Esophagus (tissue), 2 donors: ENCODE measurements around the gene ATRN. TPM values are rescaled to one million over a fixed set of nuclear protein-coding genes. Genes with fewer than 3 reads are reported as not detected.

Source experiments
- H3K27ac ChIP-seq, 2 donors: one replicate each; pipeline ENCODE4 v1.5.1; 2013; ENCODE audit warnings: low read depth in 2 of 2, mild to moderate bottlenecking in 2 of 2, inconsistent platforms in 1 of 2, low read length in 1 of 2, moderate library complexity in 1 of 2
- H3K27me3 ChIP-seq, 2 donors: one replicate each; pipeline ENCODE4 v1.6.1; 2013; ENCODE audit warnings: low read length in 2 of 2, control low read depth in 1 of 2, mild to moderate bottlenecking in 1 of 2; ENCODE audit not compliant: insufficient read depth in 2 of 2, control insufficient read depth in 1 of 2
- H3K36me3 ChIP-seq, 2 donors: one replicate each; pipeline ENCODE4 v1.6.1; 2013; ENCODE audit warnings: low read length in 1 of 2; ENCODE audit not compliant: control insufficient read depth in 2 of 2, insufficient read depth in 2 of 2
- H3K4me1 ChIP-seq, 2 donors: one replicate each; pipeline ENCODE4 v1.6.1; 2013; ENCODE audit warnings: low read length in 1 of 2; ENCODE audit not compliant: control insufficient read depth in 2 of 2, insufficient read depth in 2 of 2
- H3K4me3 ChIP-seq, 2 donors: one replicate each; pipeline ENCODE4 v1.5.1; 2013; ENCODE audit warnings: low read length in 2 of 2, mild to moderate bottlenecking in 2 of 2, low read depth in 1 of 2, moderate library complexity in 1 of 2
- H3K9me3 ChIP-seq, 2 donors: one replicate each; pipeline ENCODE4 v1.6.1; 2013; ENCODE audit warnings: mild to moderate bottlenecking in 2 of 2, low read depth in 1 of 2, low read length in 1 of 2, moderate library complexity in 1 of 2; ENCODE audit not compliant: control insufficient read depth in 2 of 2, insufficient read depth in 1 of 2
- WGBS, 2 donors: extraction: QIAGEN DNeasy Blood & Tissue Kit; methylation state at CpG; one replicate each; pipeline ENCODE4 v1.1.7; 2013; 5-methylcytosine and 5-hydroxymethylcytosine counted together
- polyA plus RNA-seq, 2 donors: library from polyadenylated mRNA; stranded (reverse); fragments of 200-250 nt; gene quantifications; one replicate each; pipeline ENCODE4 v1.2.3, GENCODE V29; 2013
- donor health status: healthy with polysubstance abuse.
- donor health status: Bipolar disorder and iron deficiency.

ATRN gene
- polyA plus RNA-seq, 2 donors, result 2.4 to 5.1 TPM

DNA sequence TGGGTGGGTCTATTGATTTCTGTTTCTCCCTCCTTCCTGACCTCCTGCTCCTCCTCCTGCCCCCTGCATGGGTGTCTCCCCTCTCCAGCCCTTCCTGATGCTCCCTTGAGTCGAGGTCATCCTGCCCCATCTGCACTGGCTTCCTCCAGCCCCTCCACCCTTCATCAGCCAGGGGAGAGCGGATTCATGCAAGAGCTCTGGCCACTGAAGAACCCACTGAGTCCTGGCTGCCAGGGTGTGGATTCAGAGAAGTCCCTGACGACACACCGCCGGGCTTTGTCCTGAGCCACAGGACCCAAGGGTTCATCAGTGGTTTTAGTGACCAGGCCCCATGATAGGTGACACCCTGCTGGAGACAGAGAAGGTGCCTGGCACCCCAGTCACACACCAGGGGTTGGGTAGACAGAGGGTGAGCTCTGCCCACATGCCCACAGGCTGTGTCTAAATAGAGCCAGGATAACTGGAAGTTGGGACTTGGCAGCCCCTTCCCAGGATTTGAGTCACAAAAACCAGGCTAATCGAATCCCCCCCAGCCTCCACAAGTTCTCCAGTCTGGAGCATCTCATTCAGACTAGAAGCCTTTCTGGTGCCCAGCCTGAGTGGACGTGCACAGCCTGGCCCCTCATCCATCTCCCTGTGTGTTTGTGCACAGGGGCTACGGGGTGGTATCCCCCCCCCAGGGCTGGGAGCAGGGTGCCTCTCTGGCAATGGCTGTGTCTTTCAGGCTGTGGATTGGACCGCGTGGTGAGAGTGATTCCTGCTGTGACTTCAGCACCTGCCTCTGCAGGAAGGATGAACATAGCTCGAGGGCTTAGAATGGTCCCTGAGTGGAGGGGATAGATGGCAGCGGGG is 191.2 kb downstream of the ATRN start:
- Histone ChIP-seq H3K36me3 (no peaks in the 10 kb centered on the region), H3K4me1 (peaks cover 4 to 7% of the 10 kb centered on the region in 2 donors), H3K27ac (no peak overlapping the region), H3K27me3 (peaks cover 7 to 10% of the 10 kb centered on the region in 2 donors), H3K4me3 (no peak overlapping the region), H3K9me3 (no peaks in the 10 kb centered on the region)
- 64 to 65% methylated on average over 12 of the region's 12 CpGs for WGBS, 2 donors

- no peaks in the 10 kb centered on the region for H3K36me3 ChIP-seq
- H3K9me3 ChIP-seq, result no peaks in the 10 kb centered on the region
- no peak within 1 kb of the TSS for H3K4me3 ChIP-seq
- no peak within 1 kb of the TSS for H3K27ac ChIP-seq
- peaks cover 7 to 10% of the 10 kb centered on the region in 2 donors for H3K27me3 ChIP-seq
- WGBS, 2 donors, result 63 to 67% methylated on average over 19 of the region's 19 CpGs
- H3K4me1 ChIP-seq, result peaks cover 4 to 7% of the 10 kb centered on the region in 2 donors
Measured at GRCh38 chr20:3663031-3663701, 192.3 kb downstream of the ATRN start, which contains the start of gene GFRA4. Gene GFRA4, minus strand, starts transcription at chr20:3663399. Its CDS starts 0 bp downstream, at chr20:3663399.

DNA sequence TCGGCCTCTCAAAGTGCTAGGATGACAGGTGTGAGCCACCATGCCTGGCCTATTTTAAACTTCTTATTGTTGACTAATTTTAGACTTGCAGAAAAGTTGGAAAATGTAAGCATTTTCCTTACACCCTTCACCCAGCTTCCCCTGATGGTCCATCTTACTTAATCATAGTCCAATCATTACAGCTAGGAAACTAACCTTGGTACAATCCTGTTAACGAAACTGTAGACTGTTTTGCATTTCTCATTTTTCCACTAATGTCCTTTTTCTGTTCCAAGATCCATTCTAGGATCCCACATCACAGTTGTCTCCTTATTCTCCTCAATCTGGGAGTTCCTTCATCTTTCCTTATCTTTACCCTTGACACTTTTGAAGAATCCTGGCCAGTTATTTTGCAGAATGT is 193.0 kb downstream of the ATRN start:
- Histone ChIP-seq H3K4me3 (no peak overlapping the region), H3K27ac (no peak overlapping the region), H3K4me1 (peaks cover 4% of the 10 kb centered on the region in 2 donors), H3K36me3 (no peaks in the 10 kb centered on the region), H3K9me3 (no peaks in the 10 kb centered on the region), H3K27me3 (peaks cover 7 to 10% of the 10 kb centered on the region in 2 donors)
- 81 to 84% methylated on average over 2 of the region's 2 CpGs for WGBS, 2 donors

DNA sequence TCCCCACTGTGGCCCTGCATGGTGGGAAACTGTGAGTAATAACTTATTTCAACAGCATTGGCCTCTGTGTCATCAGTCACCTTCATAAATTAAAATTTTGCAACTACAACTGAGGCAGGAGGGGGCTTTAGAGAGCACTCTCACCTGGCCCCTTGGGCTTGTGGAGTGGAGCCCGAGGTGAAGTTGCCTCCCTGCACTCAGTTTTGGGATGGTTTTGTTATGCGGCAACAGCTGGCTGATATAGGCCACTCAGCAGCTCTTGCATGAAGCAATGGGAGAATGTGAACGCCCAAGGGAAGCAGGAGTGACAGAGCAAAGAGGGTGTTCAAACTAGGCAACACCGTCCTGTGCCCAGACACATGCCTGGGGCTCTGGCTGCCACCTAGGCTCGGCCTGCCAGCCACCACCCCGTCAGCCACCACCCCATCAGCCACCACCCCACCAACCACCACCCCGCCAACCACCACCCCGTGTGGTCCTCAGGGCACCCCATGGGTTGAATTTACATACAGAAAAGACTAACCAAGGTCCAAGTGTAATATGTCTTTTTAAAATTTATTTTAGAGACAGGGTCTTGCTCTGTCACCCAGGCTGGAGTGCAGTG is 196.7 kb downstream of the ATRN start:
- no peaks in the 10 kb centered on the region for H3K9me3 ChIP-seq
- H3K4me1 ChIP-seq, result peaks cover 0 to 2% of the 10 kb centered on the region in 2 donors
- no peak overlapping the region for H3K4me3 ChIP-seq
- H3K27me3 ChIP-seq, result peaks cover 0 to under 1% of the 10 kb centered on the region in 2 donors
- WGBS, 2 donors, result 85 to 92% methylated on average over 8 of the region's 8 CpGs
- H3K36me3 ChIP-seq, result no peaks in the 10 kb centered on the region
- no peak overlapping the region for H3K27ac ChIP-seq

GRCh38 chr20:3669710-3670367 is 199.0 kb downstream of the ATRN start:
- no peaks in the 10 kb centered on the region for H3K36me3 ChIP-seq
- 72 to 76% methylated on average over 13 of the region's 13 CpGs for WGBS, 2 donors

DNA sequence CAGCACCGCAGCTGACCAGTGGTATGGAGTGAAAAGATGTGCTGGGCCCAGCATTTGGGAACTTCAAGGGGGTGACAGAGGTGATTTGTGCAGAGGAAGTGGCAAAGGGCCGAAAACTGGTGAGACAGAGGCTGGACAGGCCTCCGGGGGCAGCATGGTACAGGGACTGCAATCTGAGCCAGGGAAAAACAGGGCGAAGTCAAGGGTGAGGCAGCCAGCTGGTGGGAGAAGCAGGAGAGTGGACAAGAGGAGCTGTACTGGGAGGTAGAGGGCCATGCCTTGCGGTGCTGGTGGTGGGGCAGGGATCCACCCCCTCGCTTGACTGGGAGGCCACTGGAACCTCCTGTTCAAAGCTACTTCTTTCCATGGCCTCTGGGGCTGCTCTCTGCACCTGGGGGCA is 199.7 kb downstream of the ATRN start:
- Histone ChIP-seq H3K4me1 (peaks cover 0 to 5% of the 10 kb centered on the region in 2 donors), H3K36me3 (no peaks in the 10 kb centered on the region), H3K9me3 (peaks cover 0 to 2% of the 10 kb centered on the region in 2 donors), H3K27ac (no peak overlapping the region), H3K4me3 (no peak overlapping the region), H3K27me3 (peaks cover 0 to 4% of the 10 kb centered on the region in 2 donors)
- 57 to 63% methylated on average over 6 of the region's 6 CpGs for WGBS, 2 donors

More at GRCh38 chr20:3669710-3670367, 199.0 kb downstream of the ATRN start:
- Histone ChIP-seq H3K27ac (no peak overlapping the region), H3K9me3 (peaks cover 0 to 2% of the 10 kb centered on the region in 2 donors), H3K27me3 (peaks cover 0 to 4% of the 10 kb centered on the region in 2 donors), H3K4me3 (no peak overlapping the region), H3K4me1 (peaks cover 0 to 5% of the 10 kb centered on the region in 2 donors)

GRCh38 chr20:3670945-3671344 is 200.1 kb downstream of the ATRN start:
- no peak overlapping the region for H3K4me3 ChIP-seq
- H3K27me3 ChIP-seq, result peaks cover 0 to 4% of the 10 kb centered on the region in 2 donors
- no peaks in the 10 kb centered on the region for H3K36me3 ChIP-seq
- 83 to 85% methylated on average over 10 of the region's 10 CpGs for WGBS, 2 donors
- peaks cover 0 to 2% of the 10 kb centered on the region in 2 donors for H3K9me3 ChIP-seq
- H3K4me1 ChIP-seq, result peaks cover 0 to 5% of the 10 kb centered on the region in 2 donors
- H3K27ac ChIP-seq, result no peak overlapping the region

GRCh38 chr20:3671986-3672546 is 201.2 kb downstream of the ATRN start:
- no peak overlapping the region for H3K27ac ChIP-seq
- WGBS, 2 donors, result 47 to 48% methylated on average over 23 of the region's 23 CpGs
- H3K9me3 ChIP-seq, result peaks cover 0 to 2% of the 10 kb centered on the region in 2 donors
- H3K36me3 ChIP-seq, result no peaks in the 10 kb centered on the region
- H3K4me1 ChIP-seq, result peaks cover 0 to 5% of the 10 kb centered on the region in 2 donors
- H3K27me3 ChIP-seq, result peaks cover 0 to 4% of the 10 kb centered on the region in 2 donors
- no peak overlapping the region for H3K4me3 ChIP-seq
